Lower lobe of right lung (tissue), 2 donors: ENCODE measurements around the gene LRRC66. TPM values are rescaled to one million over a fixed set of nuclear protein-coding genes. Genes with fewer than 3 reads are reported as not detected.
A peak's percentile ranks its signal among the peaks of the same experiment; 100 is the strongest.

ENCODE experiments used
- ATAC-seq, 2 donors: fragments of 200-7000 bp; cut with Tn5 transposase; one replicate each; pipeline ENCODE4 v1.9.1; 2020 to 2022; ENCODE audit warnings: mild to moderate bottlenecking in 2 of 2, moderate library complexity in 2 of 2
- DNase-seq: peaks from one replicate; pipeline ENCODE4 v3.0.0-alpha.2; 2020
- H3K27ac ChIP-seq: fragments of 200-600 bp; one replicate; pipeline ENCODE4 v1.8.0; 2022
- H3K27me3 ChIP-seq: fragments of 200-600 bp; one replicate; pipeline ENCODE4 v1.8.0; 2022; ENCODE audit warnings: low read depth
- H3K36me3 ChIP-seq: fragments of 200-600 bp; one replicate; pipeline ENCODE4 v1.8.0; 2022; ENCODE audit warnings: mild to moderate bottlenecking
- H3K4me1 ChIP-seq: fragments of 200-600 bp; one replicate; pipeline ENCODE4 v1.8.0; 2022
- H3K4me3 ChIP-seq: fragments of 200-600 bp; one replicate; pipeline ENCODE4 v1.8.0; 2022; ENCODE audit warnings: mild to moderate bottlenecking
- H3K9me3 ChIP-seq: fragments of 200-600 bp; one replicate; pipeline ENCODE4 v1.8.0; 2022
- CTCF ChIP-seq: fragments of 200-600 bp; IDR thresholded peaks from one replicate; pipeline ENCODE4 v1.8.0; 2022; ENCODE audit warnings: antibody characterized with exemption, mild to moderate bottlenecking
- intact Hi-C: fragments of 100-400 bp; cut with DNase I; formaldehyde crosslinking; loops from one replicate; pipeline ENCODE4 v1.11.0; 2022
- total RNA-seq: library from RNA; stranded (reverse); fragmentation: NEBNext Ultra II Directional; extraction: Animal tissue kit (Norgen Biotek cat#: 25700); gene quantifications from one replicate; pipeline ENCODE4 v1.2.1, GENCODE V29; 2021
- donor health status: DM: no; HTN: yes; CAD: no; lungs with severe emphysema.

The LRRC66 gene
- total RNA-seq, 1 donor from 2014 or later, result 0.21 TPM

- no peak for ATAC-seq
- H3K4me3 ChIP-seq, result no peak overlapping the region
- H3K27me3 ChIP-seq, result peaks cover 12% of the 10 kb centered on the region
- intact Hi-C loops, result no loop called here
- no peak for TF ChIP-seq CTCF
- no peaks in the 10 kb centered on the region for H3K9me3 ChIP-seq
- H3K27ac ChIP-seq, result no peak overlapping the region
- peaks cover 27% of the 10 kb centered on the region for H3K4me1 ChIP-seq
- no peak for DNase-seq
- H3K36me3 ChIP-seq, result no peaks in the 10 kb centered on the region
Measured at GRCh38 chr4:52054254-52054653, 34.1 kb upstream of the LRRC66 start.

- no peak for TF ChIP-seq CTCF
- DNase-seq (no peak), ATAC-seq (peak; percentile 64 to 82)
- H3K4me1 ChIP-seq, result peaks cover 12% of the 10 kb centered on the region
- H3K9me3 ChIP-seq, result no peaks in the 10 kb centered on the region
- intact Hi-C loops, result no loop called here
- H3K27me3 ChIP-seq, result peaks cover 16% of the 10 kb centered on the region
- no peaks in the 10 kb centered on the region for H3K36me3 ChIP-seq
- H3K27ac ChIP-seq, result peak overlapping the region; percentile 29
- H3K4me3 ChIP-seq, result peak overlapping the region; percentile 63
Measured at GRCh38 chr4:52052475-52052780, 32.3 kb upstream of the LRRC66 start.

GRCh38 chr4:52051615-52052474 lies 31.7 kb upstream of the LRRC66 start:
- Histone ChIP-seq H3K27ac (peak overlapping the region; percentile 29), H3K27me3 (peaks cover 16% of the 10 kb centered on the region), H3K4me1 (peaks cover 6% of the 10 kb centered on the region), H3K4me3 (peak overlapping the region; percentile 63), H3K9me3 (no peaks in the 10 kb centered on the region), H3K36me3 (no peaks in the 10 kb centered on the region)
- ATAC-seq, result peak; percentile 95 to 96
- intact Hi-C loops, result no loop called here
- peak; percentile 84 for DNase-seq
- no peak for TF ChIP-seq CTCF

- ATAC-seq, result peak; percentile 88 to 90
- no peaks in the 10 kb centered on the region for H3K36me3 ChIP-seq
- TF ChIP-seq CTCF, result no peak
- H3K4me1 ChIP-seq, result peaks cover 4% of the 10 kb centered on the region
- peak within 1 kb of the TSS; percentile 63 for H3K4me3 ChIP-seq
- H3K9me3 ChIP-seq, result no peaks in the 10 kb centered on the region
- peaks cover 16% of the 10 kb centered on the region for H3K27me3 ChIP-seq
- H3K27ac ChIP-seq, result peak within 1 kb of the TSS; percentile 29
- intact Hi-C loops, result no loop called here
- DNase-seq, result peak; percentile 52
Measured at GRCh38 chr4:52051213-52051614, 31.1 kb upstream of the LRRC66 start, which contains the start of gene SPATA18. TSS of gene SPATA18 (plus strand) at chr4:52051304. CDS start at chr4:52051705, 401 bp downstream.

GRCh38 chr4:52049266-52049665 lies 29.1 kb upstream of the LRRC66 start:
- Histone ChIP-seq H3K27me3 (peaks cover 16% of the 10 kb centered on the region), H3K4me3 (no peak overlapping the region), H3K9me3 (no peaks in the 10 kb centered on the region), H3K27ac (no peak overlapping the region), H3K4me1 (peaks cover 4% of the 10 kb centered on the region), H3K36me3 (no peaks in the 10 kb centered on the region)
- intact Hi-C loops, result no loop called here
- no peak for ATAC-seq
- no peak for TF ChIP-seq CTCF
- DNase-seq, result no peak
